ENCODE results near the gene PIK3C2G. TPM values are rescaled to one million over a fixed set of nuclear protein-coding genes. Genes with fewer than 3 reads are reported as not detected.

PIK3C2G gene
- total RNA-seq, 1 experiment from 2014 or later = not detected

DNA sequence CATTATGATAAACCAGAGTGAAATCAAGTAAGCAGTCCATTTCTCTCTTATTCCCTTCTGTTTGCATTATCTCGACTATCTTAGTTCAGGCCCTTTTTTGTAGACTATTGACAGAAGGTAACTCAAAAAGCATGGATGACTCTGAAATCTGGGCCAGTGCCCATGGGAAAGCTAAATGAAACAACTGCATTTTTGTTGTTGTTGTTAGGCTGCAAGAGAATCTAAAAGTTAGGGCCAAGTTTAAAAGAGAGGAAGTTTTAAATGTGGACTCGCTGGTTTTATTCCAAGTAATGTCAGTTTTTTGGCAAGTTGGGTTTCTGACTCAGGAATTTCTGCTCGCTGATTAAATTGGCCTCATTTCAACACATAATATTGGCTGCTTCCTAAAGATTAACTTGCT is 201.1 kb downstream of the PIK3C2G start:
- BruUV-seq (replicated peaks) = no TSS peak
- POLR2A ChIA-PET (ENCODE audit: low non-redundant PET) = no interaction called here
- intact Hi-C loops (cut with micrococcal nuclease; ENCODE audit: unreplicated experiment) = no loop called here
- Histone ChIP-seq H3K9me3 (ENCODE audit: low read depth, low read length, poor library complexity, severe bottlenecking) (no peaks in the 10 kb centered on the region), H3K27me3 (replicated peaks; ENCODE audit: insufficient read depth, low read depth, low read length, poor library complexity) (peaks cover 3% of the 10 kb centered on the region), H3K4me3 (ENCODE audit: low read depth, low read length, poor library complexity, severe bottlenecking) (no peak overlapping the region), H3K4me1 (ENCODE audit: insufficient read depth, low read length, poor library complexity, severe bottlenecking) (no peaks in the 10 kb centered on the region), H3K36me3 (ENCODE audit: insufficient read depth, low read length, poor library complexity, severe bottlenecking) (no peaks in the 10 kb centered on the region), H3K27ac (ENCODE audit: low read depth, low read length, poor library complexity, severe bottlenecking) (no peak overlapping the region)
- CTCF ChIA-PET = no interaction called here
- TF ChIP-seq, protein P1, sequence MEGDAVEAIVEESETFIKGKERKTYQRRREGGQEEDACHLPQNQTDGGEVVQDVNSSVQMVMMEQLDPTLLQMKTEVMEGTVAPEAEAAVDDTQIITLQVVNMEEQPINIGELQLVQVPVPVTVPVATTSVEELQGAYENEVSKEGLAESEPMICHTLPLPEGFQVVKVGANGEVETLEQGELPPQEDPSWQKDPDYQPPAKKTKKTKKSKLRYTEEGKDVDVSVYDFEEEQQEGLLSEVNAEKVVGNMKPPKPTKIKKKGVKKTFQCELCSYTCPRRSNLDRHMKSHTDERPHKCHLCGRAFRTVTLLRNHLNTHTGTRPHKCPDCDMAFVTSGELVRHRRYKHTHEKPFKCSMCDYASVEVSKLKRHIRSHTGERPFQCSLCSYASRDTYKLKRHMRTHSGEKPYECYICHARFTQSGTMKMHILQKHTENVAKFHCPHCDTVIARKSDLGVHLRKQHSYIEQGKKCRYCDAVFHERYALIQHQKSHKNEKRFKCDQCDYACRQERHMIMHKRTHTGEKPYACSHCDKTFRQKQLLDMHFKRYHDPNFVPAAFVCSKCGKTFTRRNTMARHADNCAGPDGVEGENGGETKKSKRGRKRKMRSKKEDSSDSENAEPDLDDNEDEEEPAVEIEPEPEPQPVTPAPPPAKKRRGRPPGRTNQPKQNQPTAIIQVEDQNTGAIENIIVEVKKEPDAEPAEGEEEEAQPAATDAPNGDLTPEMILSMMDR (conservative IDR thresholded peaks at IDR 0.05; ENCODE audit: low read depth, low read length) = no peak
- TF ChIP-seq EZH2 (IDR thresholded peaks at IDR 0.05; ENCODE audit: borderline replicate concordance, low read depth, low read length, poor library complexity, severe bottlenecking) = no peak
- DNase-seq (ENCODE audit: low spot score) = no peak

DNA sequence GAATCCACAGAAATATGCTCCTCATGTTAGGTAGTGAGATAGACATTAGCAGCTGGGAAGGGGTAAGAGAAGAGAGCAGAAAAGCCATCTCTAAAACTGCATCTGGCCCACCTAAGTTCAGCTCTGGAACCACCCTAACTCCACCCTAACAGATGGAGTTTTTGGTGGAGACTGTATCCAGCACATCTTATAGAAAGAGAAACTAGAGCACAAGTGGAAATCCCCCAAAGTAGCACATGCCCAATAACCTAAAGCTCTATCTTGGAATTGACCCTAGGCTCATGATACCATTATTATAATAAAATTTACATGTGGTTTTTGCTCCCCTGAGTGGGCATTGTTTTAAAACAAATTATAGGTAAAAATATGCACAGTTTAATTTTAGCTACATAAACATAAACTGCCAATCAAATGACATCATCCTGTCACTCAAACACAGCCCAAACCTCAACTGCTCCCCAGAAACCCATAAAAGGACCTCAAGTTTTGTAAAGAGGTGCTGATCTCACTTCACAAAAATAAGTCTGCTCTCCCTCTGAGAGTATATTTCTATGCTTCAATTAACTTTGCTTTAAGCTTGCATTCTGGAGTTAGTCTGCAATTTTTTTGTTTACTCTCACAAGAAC is 206.4 kb downstream of the PIK3C2G start:
- POLR2A ChIA-PET (ENCODE audit: low non-redundant PET) = no interaction called here
- Histone ChIP-seq H3K27ac (ENCODE audit: low read depth, low read length, poor library complexity, severe bottlenecking) (no peak overlapping the region), H3K4me1 (ENCODE audit: insufficient read depth, low read length, poor library complexity, severe bottlenecking) (peaks cover 12% of the 10 kb centered on the region), H3K36me3 (ENCODE audit: insufficient read depth, low read length, poor library complexity, severe bottlenecking) (no peaks in the 10 kb centered on the region), H3K9me3 (ENCODE audit: low read depth, low read length, poor library complexity, severe bottlenecking) (no peaks in the 10 kb centered on the region), H3K27me3 (replicated peaks; ENCODE audit: insufficient read depth, low read depth, low read length, poor library complexity) (peaks cover 28% of the 10 kb centered on the region), H3K4me3 (ENCODE audit: low read depth, low read length, poor library complexity, severe bottlenecking) (no peak overlapping the region)
- BruUV-seq (replicated peaks) = no TSS peak
- intact Hi-C loops (cut with micrococcal nuclease; ENCODE audit: unreplicated experiment) = no loop called here
- no peak for TF ChIP-seq EZH2 (IDR thresholded peaks at IDR 0.05; ENCODE audit: borderline replicate concordance, low read depth, low read length, poor library complexity, severe bottlenecking)
- TF ChIP-seq, protein P1 (conservative IDR thresholded peaks at IDR 0.05; ENCODE audit: low read depth, low read length) = no peak
- DNase-seq (ENCODE audit: low spot score) = no peak
- CTCF ChIA-PET = no interaction called here

DNA sequence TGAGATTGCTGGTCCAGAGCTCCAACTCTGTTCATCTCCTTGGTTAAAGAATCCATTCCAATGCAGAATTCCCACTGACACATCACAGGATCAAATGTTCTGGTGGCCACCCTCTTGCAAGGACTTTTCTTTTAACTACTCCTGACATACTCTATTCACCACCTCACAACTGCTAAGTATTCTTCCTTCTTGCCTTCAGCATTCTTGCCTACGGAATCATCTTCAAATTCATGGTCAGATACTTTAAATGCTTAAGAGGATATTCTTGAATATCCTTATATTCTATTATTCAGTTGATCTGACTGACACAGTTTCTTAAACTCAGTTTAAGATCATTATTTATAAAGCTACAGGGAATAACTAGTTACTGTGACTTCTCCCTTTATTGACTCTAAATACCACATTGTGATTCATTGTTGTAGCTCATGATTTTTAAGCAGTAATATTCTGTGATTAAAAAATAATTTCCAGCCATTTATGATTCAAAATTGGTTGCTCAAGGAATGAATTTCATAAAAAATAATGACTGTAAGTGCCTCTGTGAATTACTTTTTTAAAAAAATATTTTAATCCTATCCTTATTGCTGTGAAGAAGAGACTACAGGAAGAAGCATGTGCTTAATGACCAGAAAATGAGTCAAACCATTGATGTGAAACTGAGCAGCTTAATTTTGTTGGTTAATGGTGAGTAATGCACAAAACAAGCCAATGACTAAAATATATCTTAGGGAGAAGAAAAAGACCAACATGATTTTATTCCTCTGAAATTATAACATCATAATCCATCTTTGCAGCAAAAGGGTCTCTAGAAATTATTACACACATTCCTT is 207.1 kb downstream of the PIK3C2G start:
- CTCF ChIA-PET = no interaction called here
- no peak for DNase-seq (ENCODE audit: low spot score)

More for the DNA sequence above, 207.1 kb downstream of the PIK3C2G start:
- POLR2A ChIA-PET (ENCODE audit: low non-redundant PET) = no interaction called here
- no TSS peak for BruUV-seq (replicated peaks)
- Histone ChIP-seq H3K4me3 (ENCODE audit: low read depth, low read length, poor library complexity, severe bottlenecking) (no peak overlapping the region), H3K9me3 (ENCODE audit: low read depth, low read length, poor library complexity, severe bottlenecking) (no peaks in the 10 kb centered on the region), H3K27ac (ENCODE audit: low read depth, low read length, poor library complexity, severe bottlenecking) (no peak overlapping the region), H3K27me3 (replicated peaks; ENCODE audit: insufficient read depth, low read depth, low read length, poor library complexity) (peaks cover 28% of the 10 kb centered on the region), H3K36me3 (ENCODE audit: insufficient read depth, low read length, poor library complexity, severe bottlenecking) (no peaks in the 10 kb centered on the region), H3K4me1 (ENCODE audit: insufficient read depth, low read length, poor library complexity, severe bottlenecking) (peaks cover 12% of the 10 kb centered on the region)
- intact Hi-C loops (cut with micrococcal nuclease; ENCODE audit: unreplicated experiment) = no loop called here
- TF ChIP-seq, protein P1 (conservative IDR thresholded peaks at IDR 0.05; ENCODE audit: low read depth, low read length) = no peak
- no peak for TF ChIP-seq EZH2 (IDR thresholded peaks at IDR 0.05; ENCODE audit: borderline replicate concordance, low read depth, low read length, poor library complexity, severe bottlenecking)

All from A673 (cell line).